GM18873 (cell line): ENCODE measurements around the gene EMC8.

Experiments
- ATAC-seq: cut with Tn5 transposase; IDR thresholded peaks from one replicate; pipeline ENCODE4 v1.9.1; 2021; ENCODE audit warnings: mild to moderate bottlenecking, moderate library complexity, moderate number of reproducible peaks; ENCODE audit not compliant: unreplicated experiment, low FRiP score

The EMC8 gene

DNA sequence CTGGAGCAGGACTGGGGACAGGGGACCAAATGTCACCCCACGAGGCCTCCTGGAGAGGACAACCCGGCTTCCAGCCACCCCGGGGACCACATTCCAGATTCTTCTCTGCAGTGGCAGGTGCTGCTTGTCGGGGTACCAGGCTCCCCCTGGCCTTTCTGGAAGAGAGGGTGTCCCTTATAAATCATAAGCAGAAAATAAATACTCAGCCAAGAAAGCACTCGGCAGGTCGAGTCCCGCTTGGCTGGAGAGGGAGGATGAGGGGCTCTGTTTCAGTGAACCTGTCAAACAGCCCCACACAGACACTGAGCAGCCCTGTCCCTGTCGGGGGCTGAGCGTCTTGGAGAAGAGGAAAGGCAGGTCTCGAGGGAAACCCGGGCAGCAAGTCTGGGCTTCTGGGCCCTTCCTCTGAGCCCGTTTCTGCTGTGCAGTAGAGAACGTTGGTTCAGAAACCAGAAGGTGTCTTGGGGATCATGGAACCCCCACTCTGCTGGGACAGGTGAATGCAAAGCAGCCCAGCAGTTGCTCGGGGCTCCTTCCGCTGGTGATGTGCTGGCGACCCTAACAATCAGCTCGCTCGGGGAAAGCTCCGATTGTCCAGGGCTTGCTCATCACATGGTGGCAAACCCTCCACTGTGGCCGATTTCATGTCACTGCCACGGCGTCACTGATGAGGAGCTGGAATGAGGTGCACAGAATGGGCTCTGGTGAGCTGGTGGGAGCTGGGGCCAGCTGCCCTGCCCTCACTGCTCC lies 36.8 kb upstream of the EMC8 start:
- no peak for ATAC-seq

DNA sequence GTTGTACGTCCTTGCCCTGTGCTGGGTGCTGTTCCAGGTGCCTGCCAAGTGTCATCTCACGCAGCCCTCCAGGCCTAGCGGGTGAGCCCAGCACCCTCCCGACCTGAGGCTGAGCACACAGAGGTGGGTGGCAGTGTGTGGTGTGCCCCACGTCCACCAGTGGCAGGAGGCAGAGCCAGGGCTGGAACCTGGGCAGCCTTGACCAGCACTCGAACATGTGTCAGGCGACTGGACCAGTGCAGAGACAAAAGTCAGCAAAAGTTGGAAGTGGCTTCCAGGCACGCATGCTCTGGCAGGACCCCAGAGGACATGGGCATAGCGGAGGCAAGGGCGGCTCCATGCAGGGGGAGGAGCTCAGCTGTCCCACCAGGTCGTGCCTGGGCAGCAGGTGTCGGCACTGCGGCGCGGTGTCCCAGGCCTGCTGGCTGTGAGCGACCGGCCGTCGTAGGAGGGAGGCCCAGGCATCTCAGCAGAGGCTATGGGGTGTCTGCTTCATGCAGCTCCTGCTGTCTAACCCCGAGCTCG lies 35.9 kb upstream of the EMC8 start:
- ATAC-seq = no peak

DNA sequence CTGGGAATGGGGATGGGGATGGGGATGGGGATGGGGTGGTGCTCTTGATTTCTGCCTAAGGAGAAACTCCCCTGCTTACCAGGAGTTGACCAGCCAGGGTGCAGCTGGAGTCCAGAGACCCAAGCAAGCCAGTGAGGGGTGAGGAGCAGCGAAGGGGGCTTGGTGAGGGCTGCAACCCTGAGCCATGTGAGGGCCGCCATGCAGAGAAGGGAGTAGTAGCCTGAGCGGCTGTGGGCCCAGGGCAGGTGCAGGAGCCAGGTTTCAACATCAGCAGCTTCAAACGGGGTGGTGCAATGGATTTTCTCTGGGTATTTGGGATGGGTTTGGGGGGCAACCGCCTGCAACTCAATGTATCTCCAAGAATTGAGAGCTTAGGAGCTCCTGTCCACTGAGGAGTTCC lies 35.4 kb upstream of the EMC8 start:
- no peak for ATAC-seq

DNA sequence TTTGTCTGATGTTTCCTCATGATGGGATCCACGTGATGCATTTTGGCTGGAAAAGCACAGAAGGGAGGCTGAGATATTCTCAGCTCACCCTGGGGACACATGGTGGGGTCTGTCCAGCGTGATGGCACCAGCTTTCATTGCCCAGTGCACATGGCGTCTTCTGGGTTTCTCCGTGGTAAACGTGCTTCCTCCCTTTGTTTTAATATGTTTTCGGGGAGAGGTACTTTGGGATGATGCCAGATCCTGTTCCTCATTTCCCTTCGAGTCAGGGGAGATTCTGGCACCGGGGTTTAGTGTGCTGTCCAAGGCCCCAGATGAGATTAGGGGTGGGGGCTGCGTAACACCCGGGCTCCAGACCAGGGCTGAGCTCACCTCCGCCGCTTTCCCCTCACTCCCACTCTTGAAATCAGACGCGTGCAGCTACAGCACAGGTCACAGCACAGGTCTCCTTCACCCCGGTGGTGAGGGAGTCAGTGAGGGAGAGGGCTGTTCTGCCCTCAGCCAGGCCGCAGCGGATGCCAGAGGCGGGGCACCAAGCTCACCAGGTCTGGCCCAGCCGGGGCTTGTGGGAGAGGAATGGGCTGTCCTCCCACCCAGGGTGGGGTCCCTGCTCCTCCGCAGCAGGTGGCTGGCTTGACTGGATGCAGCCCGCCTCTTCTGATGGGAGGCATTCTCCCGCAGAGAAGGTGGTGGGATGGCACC lies 34.0 kb upstream of the EMC8 start:
- no peak for ATAC-seq

DNA sequence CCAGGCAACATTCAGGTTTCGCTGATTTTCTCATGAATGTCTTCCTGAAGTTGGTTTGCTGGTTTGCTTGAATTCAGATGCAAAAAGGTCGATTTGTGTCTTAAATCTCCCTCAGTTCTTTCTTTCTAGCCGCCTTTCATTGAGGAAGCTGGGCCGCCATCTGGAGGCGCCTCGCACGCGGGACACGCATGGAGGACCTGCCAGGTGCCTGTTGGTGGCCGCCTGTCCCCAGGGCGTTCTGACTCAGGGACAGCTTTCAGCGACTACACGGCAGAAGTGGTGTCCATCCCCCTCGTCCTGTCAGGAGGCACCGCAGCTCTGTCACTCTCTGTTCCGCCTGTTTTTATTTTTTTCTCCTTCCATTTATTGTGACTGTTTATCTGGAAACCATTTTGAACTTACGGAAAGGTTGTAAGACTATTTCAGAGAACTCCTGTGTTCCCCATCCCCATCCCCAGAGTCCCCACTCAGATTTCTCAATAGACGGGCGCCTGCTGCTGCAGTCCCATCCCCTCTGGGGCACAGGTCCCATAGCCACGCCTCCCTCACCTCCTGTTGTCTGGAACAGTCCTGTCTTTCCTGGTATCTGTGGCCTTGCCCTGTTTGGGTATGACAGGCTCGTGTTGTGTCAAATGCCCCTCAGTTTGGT lies 33.4 kb upstream of the EMC8 start:
- no peak for ATAC-seq

DNA sequence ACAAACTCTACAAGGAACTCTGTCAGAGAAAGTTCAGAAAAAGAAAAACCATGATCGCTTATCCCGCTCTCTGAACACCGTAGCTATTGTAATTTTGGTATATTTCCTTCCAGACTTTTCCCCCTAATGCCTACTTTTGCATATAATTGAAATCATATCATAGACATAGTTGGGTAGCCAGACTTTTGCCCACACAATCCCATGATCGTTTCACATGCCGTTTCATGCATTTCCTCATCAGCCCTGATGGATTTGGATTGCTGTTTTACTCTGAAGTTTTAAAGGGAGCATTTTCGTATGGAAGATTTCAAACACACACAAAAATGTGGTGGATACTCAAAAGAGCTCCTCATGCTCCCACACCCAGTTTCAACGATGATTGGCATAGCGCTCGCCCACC lies 31.5 kb upstream of the EMC8 start:
- ATAC-seq = no peak

DNA sequence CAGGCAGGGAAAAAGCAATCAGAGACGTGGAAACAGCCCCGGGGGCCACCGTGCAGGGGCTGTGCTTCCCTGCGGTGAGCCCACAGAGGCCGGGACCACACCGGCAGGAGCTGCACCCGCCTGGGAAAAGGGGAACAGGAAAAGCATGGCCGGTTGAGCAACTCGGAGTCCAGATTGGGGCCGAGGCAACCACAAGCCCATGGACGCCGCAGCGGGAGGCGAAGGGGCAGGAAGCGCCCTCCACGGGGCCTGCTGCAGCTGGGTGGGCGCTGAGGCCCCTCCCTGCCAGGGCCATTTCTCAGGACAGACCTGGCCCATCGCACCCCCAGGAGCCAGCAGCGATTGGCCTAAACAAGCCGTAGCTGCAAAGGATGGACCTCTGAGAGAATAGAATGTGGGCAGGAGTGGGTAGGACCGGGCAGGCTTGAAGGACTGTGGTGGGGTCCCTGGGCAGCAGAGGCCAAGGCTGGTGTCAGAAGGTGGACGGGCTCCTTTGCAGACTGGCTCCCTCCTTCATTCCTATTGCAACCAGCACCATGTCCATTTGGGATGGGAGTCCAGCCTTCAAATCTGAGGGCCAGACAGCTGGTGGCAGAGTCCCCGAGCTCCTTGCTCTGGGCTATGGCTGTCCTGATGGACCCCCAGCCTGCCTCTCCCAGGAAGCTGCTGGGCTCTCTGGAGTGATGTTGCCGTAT lies 30.6 kb upstream of the EMC8 start:
- no peak for ATAC-seq

DNA sequence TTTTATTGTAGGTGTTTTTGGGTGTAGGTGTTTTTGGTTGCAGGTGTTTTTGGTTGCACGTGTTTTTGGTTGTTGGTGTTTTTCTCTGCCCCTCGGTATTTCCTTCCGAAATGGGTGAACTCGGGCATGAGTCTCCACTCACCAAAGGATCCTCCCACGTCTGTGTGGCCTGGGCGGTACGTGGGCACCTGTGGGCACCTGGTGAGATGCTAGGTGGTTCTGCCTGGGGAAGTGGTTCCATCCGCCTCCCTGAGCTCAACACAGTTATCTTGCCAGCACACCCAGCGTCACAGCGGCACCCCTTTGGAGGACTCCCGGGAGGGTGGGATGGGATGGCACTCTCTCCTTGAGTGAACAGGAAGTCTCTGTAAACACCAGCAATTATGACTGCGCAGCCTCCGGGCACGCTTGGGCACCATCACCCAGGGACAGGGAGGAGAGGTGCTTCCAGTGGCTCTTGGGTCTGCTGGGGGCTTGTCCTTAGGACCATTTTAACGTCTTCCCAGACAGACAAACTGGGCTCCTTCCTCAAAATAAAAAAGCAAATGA lies 29.9 kb upstream of the EMC8 start:
- no peak for ATAC-seq

DNA sequence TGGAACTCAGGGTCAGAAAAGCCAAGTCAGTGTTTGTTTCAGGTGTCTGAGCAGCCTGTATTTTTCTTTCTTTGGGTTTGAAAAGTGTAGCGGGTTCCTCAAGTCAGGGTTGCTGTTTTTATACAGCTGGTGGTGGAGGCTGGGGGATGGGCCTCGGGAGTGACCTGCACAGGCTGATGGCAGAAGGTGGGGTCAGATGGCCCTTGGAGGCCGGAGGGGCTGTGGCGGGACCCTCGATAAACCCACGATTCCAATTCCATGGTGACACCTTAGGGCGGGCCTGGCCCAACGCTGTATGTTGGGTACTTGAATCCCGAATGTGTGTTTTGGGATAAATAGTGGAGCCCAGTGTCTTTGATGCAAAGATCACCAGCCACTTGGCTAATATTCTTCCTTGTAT lies 28.8 kb upstream of the EMC8 start:
- ATAC-seq = no peak

DNA sequence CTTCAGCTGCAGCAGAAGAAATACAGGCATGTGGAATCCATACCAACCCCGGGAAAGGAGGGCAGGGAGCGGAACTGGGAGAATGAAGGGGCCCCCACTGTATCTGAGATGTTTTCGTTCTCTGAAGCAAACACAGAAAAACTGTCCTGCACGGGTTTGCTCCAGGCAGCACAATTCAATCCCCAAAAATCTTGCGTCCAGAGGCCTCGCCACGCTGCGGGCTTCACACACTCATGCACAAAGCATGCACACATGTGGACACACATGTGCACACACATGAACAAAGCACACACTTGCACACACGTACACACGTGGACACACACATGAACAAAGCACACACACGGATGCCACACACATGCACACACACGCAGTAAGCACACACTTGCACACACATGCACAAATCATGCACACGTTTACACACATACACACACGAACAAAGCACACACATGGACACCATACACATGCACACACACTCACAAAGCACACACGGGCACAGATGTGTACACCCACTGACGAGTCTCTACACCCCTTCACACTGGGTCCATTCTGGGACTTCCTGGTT lies 27.4 kb upstream of the EMC8 start:
- no peak for ATAC-seq

DNA sequence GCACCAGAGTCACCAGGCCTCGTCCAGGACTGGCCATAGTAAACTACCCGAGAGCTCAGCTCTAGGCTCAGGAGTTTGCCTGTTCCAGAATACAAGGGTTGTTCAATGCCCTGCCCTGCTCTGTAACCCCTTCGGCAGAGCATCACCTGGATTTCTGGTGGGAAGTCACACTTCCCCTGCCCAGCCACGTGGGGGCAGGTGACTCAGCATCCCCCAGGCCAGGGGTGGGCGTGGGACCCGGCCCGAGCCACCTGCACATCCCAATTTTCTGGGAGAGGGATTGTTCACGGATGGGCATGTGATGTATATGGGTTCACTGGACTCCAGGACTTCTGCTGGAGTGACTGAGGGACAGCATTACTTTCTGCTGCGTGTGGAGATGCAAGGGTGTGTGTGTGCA lies 26.0 kb upstream of the EMC8 start:
- ATAC-seq = no peak

DNA sequence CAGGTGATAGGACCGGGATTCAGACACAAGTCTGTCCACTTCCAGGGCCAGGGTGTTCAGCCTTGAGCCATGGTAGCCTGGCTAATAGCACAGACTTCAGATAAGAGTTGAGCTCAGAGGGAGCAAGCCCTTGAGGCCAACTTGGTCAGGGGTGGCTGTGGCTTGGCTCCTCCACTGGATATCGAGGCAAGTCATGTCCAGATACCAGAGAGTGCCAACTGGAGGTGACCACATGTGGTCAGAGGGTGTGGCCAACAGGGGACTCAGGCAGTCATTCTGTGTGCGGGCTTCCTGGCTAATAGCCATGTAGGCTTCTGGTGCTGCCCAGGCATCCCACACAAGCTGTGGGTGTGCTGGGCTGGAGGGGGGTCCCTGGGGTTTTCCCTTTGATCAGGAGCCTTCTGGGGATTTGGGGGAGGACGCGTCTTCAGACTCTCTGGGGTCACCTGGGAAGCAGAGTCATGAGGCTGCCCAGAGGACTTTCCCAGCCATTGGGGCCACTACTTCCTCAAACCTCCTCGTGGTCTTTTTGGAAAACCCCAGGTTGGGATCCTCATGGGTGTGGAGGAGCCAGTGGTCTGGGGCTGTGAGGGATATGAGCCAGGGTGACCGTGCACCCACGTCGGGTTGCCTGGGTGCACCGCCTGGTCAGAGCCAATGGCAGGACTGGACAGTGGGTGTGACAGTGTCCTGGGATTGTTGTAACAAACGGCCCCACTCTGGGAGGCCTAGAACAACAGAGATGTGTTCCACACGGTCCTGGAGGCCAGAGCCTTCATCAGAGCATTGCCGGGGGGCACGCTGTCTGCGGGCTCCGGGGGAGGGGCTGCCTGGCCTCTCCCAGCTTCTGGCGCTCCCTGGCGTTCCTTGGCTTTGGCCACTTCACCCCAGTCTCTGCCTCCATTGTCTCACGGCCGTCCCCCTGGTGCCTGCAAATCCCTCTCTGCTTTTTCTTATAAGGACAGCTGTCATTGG lies 25.1 kb upstream of the EMC8 start:
- no peak for ATAC-seq

DNA sequence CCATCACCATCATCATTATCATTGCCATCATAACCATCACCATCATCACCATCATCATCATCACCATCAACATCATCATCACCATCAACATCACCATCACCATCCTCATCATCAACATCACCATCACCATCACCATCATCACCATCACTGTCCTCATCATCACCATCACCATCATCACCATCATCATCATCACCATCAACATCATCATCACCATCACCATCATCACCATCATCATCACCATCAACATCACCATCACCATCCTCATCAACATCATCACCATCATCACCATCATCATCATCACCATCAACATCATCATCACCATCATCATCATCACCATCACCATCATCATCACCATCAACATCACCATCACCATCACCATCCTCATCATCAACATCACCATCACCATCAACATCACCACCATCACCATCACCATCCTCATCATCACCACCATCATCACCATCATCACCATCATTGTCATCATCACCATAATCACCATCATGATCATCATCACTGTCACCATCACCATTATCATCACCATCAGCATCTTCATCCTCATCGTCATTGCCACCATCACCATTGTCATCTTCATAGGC lies 24.1 kb upstream of the EMC8 start:
- ATAC-seq = no peak

DNA sequence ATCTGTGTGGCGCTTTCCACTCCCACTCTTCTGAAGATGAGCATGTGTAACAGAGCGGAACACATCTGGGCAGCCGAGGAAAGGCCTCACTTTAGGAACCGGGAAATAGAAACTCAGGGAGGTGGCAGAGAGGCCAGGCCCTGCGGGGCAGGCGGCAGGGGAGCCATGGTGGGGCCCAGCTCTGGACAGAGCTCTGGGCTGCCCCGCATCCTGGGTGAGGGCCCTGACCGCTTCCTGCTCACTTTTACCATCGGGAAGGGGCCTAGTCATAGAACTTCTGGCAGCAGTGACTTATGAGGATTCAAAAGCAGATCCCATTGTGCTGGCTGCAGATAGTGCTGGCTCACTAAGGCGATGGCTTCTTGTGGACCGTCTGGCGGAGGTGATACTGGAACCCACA lies 22.8 kb upstream of the EMC8 start:
- ATAC-seq = no peak

DNA sequence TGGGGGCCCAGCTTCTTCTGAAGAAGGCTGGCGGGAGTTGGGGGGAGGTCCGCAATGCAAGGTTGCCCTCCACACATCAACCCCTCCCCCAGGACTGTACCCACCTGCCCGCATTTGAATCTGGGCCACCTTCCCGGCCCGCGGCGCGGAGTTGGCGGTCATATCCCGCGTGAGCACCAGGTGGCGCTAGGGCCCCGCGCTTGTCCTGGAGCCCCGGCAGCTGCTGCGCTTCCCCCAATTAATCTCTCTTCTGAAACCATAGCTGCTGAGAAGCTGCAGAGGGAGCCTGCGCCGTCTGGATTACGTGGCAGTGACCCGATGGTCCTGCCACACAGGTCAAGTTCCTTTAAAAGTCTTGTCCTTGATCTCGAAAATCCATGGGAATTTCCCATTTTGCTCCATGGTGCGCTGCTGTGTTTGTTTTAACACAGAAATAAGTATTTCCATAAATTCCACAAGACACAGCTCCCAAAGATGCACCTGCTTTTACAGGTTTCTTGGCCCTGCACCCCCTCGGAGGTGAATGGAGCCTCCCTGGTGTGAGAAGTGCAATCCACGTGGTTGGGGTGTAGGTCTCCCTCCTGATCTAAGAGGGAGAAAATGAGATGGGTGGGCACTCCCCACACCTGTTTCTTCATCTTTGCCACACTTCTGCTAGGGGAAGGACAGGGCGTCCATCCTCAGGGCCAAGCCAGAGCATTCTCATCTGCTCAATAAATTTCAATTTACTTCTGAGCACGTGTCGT lies 22.2 kb upstream of the EMC8 start:
- ATAC-seq = no peak

DNA sequence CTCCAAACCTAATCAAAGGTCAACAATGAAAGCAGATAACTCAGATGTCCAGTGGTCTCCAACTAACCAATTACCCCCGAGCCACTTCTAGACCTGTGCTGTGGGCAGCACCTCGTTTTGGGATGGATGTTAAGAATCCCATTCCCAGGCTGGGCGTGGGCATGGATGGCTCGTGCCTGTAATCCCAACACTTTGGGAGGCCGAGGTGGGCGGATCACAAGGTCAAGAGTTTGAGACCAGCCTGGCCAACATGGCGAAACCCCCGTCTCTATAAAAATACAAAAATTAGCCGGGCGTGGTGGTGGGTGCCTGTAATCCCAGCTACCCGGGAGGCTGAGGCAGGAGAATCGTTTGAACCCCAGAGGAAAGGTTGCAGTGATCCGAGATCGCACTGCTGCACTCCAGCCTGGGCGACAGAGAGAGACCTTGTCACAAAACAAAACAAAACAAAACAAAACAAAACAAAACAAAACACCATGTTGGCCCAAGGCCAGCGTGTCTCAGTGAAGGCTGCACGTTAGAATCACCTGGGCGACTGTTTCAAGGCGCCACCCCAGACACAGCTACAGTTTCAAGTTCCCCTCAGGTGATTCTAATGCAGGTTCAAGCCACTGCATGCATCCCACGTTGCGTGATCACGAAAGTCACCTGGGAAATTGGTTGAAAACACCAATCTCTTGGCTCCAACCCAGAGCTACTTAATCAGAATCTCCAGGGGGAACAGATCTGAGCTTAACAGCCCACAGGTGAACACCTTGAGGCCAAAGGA lies 21.4 kb upstream of the EMC8 start:
- no peak for ATAC-seq

DNA sequence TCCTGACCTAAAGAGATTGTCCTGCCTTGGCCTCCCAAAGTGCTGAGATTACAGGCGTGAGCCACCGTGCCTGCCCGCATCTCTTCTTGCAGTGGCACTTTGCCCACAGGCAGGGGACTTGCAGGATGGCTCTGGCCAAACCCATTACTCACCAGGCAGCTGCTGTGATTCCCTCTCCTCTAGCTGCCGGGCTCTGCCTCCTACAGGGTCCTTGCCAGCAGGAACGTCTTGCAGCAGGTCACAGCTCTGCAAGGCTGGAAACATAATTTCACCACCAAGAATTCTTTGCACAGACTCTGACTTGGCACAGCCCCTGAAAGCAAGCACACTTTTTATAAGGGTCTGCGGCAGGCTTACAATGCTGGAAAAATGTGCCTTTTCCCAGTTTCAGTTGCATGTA lies 20.4 kb upstream of the EMC8 start:
- no peak for ATAC-seq
